Astrocyte (in vitro differentiated cells and primary cell): Measurements from ENCODE around the gene GPATCH8. TPM values are rescaled to one million over a fixed set of nuclear protein-coding genes. Genes with fewer than 3 reads are reported as not detected.

Experiments
- DNase-seq: peaks from one replicate; pipeline ENCODE4 v3.0.0-alpha.2; 2010; ENCODE audit warnings: low read depth
- FAIRE-seq: peaks from 2 replicates; lab custom pipeline; 2011; peaks lifted over from hg19 to GRCh38; lab: Jason Lieb, UNC
- H2AFZ ChIP-seq: 2 replicates; pipeline ENCODE4 v1.6.0; 2012; ENCODE audit warnings: low read depth, low read length, inconsistent platforms
- H3K27ac ChIP-seq: 2 replicates; pipeline ENCODE4 v1.5.1; 2011; ENCODE audit warnings: low read depth, low read length, inconsistent platforms
- H3K27me3 ChIP-seq: 2 replicates; pipeline ENCODE4 v1.6.0; 2011; ENCODE audit warnings: low read length, inconsistent platforms; ENCODE audit not compliant: insufficient read depth
- H3K36me3 ChIP-seq: 2 replicates; pipeline ENCODE4 v1.5.1; 2011; ENCODE audit warnings: low read length, inconsistent platforms; ENCODE audit not compliant: insufficient read depth
- H3K4me1 ChIP-seq: 2 replicates; pipeline ENCODE4 v1.5.1; 2011; ENCODE audit warnings: low read length, inconsistent platforms; ENCODE audit not compliant: insufficient read depth
- H3K4me2 ChIP-seq: 2 replicates; pipeline ENCODE4 v1.6.0; 2012; ENCODE audit warnings: low read length, inconsistent platforms
- H3K4me3 ChIP-seq: 2 replicates; pipeline ENCODE4 v1.5.1; 2011; ENCODE audit warnings: low read depth, mild to moderate bottlenecking, low read length, inconsistent platforms; ENCODE audit not compliant: insufficient read depth
- H3K79me2 ChIP-seq: 2 replicates; pipeline ENCODE4 v1.6.0; 2012; ENCODE audit warnings: mild to moderate bottlenecking, low read length, inconsistent platforms; ENCODE audit not compliant: insufficient read depth
- H3K9ac ChIP-seq: 2 replicates; pipeline ENCODE4 v1.6.0; 2012; ENCODE audit warnings: mild to moderate bottlenecking, low read length, inconsistent platforms
- H3K9me3 ChIP-seq: 2 replicates; pipeline ENCODE4 v1.5.1; 2012; ENCODE audit warnings: low read depth, mild to moderate bottlenecking, low read length, inconsistent platforms; ENCODE audit not compliant: insufficient read depth
- H4K20me1 ChIP-seq: 2 replicates; pipeline ENCODE4 v1.6.0; 2012; ENCODE audit warnings: low read length, inconsistent platforms; ENCODE audit not compliant: insufficient read depth
- H3K27ac Mint-ChIP-seq: one replicate; pipeline ENCODE4 v1.8.0; 2021; ENCODE audit warnings: mild to moderate bottlenecking, mixed read lengths; ENCODE audit not compliant: unreplicated experiment
- H3K27me3 Mint-ChIP-seq: one replicate; pipeline ENCODE4 v1.8.0; 2021; ENCODE audit warnings: low read depth, mixed read lengths; ENCODE audit not compliant: unreplicated experiment
- H3K36me3 Mint-ChIP-seq: one replicate; pipeline ENCODE4 v1.8.0; 2021; ENCODE audit warnings: low read depth, mixed read lengths; ENCODE audit not compliant: unreplicated experiment
- H3K4me1 Mint-ChIP-seq: one replicate; pipeline ENCODE4 v1.8.0; 2021; ENCODE audit warnings: low read depth, mixed read lengths; ENCODE audit not compliant: unreplicated experiment
- H3K4me3 Mint-ChIP-seq: one replicate; pipeline ENCODE4 v1.8.0; 2021; ENCODE audit warnings: mild to moderate bottlenecking, moderate library complexity, mixed read lengths; ENCODE audit not compliant: unreplicated experiment
- H3K9me3 Mint-ChIP-seq: one replicate; pipeline ENCODE4 v1.8.0; 2021; ENCODE audit warnings: mild to moderate bottlenecking, mixed read lengths; ENCODE audit not compliant: unreplicated experiment
- EZH2 ChIP-seq: IDR thresholded peaks from 2 replicates; pipeline ENCODE4 v1.6.1; 2012; ENCODE audit warnings: mild to moderate bottlenecking, low read length, inconsistent platforms; ENCODE audit not compliant: insufficient read depth
- total RNA-seq: library from RNA; stranded (reverse); gene quantifications from 2 replicates; pipeline ENCODE4 v1.2.1, GENCODE V29; 2021
- TF ChIP-seq, protein P1 (sequence below): IDR thresholded peaks from 2 replicates; pipeline ENCODE4 v1.5.1; 2011; ENCODE audit warnings: low read depth, mild to moderate bottlenecking, inconsistent platforms, low read length, moderate library complexity; ENCODE audit not compliant: insufficient read depth

GPATCH8 gene
- total RNA-seq, 1 donor from 2014 or later: 43.3 TPM

DNA sequence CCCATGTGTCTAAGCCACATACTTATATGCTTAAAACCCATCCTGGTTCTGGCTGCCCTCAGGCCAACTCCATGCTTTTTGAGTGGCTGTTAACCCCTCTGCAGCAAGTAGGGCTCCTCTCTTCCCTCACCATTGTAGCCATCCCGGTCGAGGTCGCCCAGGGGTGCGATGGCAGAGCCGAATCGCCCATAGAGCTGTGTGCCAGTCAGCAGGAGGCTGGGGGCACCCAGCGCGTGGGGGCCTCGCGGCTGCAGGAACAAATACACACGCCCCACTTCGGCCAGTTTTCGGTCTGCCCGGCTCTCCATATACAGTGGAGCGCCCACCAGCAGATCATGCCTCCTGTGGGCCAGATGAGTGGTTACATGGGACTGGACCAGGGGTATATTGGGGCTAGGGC lies 119.8 kb downstream of the GPATCH8 start:
- H3K36me3 ChIP-seq: no peaks in the 10 kb centered on the region
- TF ChIP-seq, protein P1, sequence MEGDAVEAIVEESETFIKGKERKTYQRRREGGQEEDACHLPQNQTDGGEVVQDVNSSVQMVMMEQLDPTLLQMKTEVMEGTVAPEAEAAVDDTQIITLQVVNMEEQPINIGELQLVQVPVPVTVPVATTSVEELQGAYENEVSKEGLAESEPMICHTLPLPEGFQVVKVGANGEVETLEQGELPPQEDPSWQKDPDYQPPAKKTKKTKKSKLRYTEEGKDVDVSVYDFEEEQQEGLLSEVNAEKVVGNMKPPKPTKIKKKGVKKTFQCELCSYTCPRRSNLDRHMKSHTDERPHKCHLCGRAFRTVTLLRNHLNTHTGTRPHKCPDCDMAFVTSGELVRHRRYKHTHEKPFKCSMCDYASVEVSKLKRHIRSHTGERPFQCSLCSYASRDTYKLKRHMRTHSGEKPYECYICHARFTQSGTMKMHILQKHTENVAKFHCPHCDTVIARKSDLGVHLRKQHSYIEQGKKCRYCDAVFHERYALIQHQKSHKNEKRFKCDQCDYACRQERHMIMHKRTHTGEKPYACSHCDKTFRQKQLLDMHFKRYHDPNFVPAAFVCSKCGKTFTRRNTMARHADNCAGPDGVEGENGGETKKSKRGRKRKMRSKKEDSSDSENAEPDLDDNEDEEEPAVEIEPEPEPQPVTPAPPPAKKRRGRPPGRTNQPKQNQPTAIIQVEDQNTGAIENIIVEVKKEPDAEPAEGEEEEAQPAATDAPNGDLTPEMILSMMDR: no peak
- H2AFZ ChIP-seq: no peak overlapping the region
- H3K4me1 ChIP-seq: peaks cover 3% of the 10 kb centered on the region
- no peak for DNase-seq
- no peaks in the 10 kb centered on the region for H3K9me3 ChIP-seq
- Mint-ChIP-seq H3K9me3 (no peaks in the 10 kb centered on the region), H3K36me3 (no peaks in the 10 kb centered on the region), H3K27ac (no peak overlapping the region), H3K4me3 (no peak overlapping the region), H3K4me1 (no peaks in the 10 kb centered on the region), H3K27me3 (peaks cover 36% of the 10 kb centered on the region)
- H3K4me3 ChIP-seq: no peak overlapping the region
- H3K79me2 ChIP-seq: no peaks in the 10 kb centered on the region
- no peak for FAIRE-seq
- no peak overlapping the region for H3K27ac ChIP-seq
- peaks cover 36% of the 10 kb centered on the region for H3K27me3 ChIP-seq
- H3K4me2 ChIP-seq: no peak overlapping the region
- no peaks in the 10 kb centered on the region for H4K20me1 ChIP-seq
- no peak overlapping the region for H3K9ac ChIP-seq

DNA sequence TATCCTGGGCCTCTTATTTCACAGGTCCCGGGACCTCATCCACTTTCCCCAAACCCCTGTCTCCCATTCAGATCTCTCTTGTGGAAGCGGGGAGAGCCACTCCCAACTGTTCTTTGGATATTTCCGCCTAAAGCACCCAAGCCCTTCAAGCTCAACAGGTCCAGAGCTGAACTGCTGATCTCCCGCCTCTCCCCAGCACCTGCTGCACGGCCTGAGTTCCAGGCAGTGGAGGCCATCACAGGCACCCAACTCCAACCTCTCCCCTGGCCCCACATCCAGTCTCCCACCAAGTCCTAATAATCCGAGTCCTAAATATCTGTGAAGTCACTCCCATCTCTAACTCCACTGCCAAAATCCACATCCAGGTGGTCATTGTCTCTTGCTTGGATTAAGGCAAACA lies 120.3 kb downstream of the GPATCH8 start:
- H3K27ac Mint-ChIP-seq: no peak overlapping the region
- no peak overlapping the region for H3K4me3 ChIP-seq
- H3K79me2 ChIP-seq: no peaks in the 10 kb centered on the region
- H3K9me3 Mint-ChIP-seq: no peaks in the 10 kb centered on the region
- DNase-seq: no peak
- no peak overlapping the region for H3K4me3 Mint-ChIP-seq
- peaks cover 3% of the 10 kb centered on the region for H3K4me1 ChIP-seq
- H3K27me3 ChIP-seq: peaks cover 36% of the 10 kb centered on the region
- H3K36me3 ChIP-seq: no peaks in the 10 kb centered on the region
- TF ChIP-seq EZH2: no peak
- TF ChIP-seq, protein P1: no peak
- H3K27ac ChIP-seq: no peak overlapping the region
- H3K27me3 Mint-ChIP-seq: peaks cover 36% of the 10 kb centered on the region
- H3K9ac ChIP-seq: no peak overlapping the region
- H3K9me3 ChIP-seq: no peaks in the 10 kb centered on the region
- FAIRE-seq: no peak
- H3K36me3 Mint-ChIP-seq: no peaks in the 10 kb centered on the region
- H3K4me1 Mint-ChIP-seq: no peaks in the 10 kb centered on the region
- H3K4me2 ChIP-seq: no peak overlapping the region
- H2AFZ ChIP-seq: no peak overlapping the region
- no peaks in the 10 kb centered on the region for H4K20me1 ChIP-seq

DNA sequence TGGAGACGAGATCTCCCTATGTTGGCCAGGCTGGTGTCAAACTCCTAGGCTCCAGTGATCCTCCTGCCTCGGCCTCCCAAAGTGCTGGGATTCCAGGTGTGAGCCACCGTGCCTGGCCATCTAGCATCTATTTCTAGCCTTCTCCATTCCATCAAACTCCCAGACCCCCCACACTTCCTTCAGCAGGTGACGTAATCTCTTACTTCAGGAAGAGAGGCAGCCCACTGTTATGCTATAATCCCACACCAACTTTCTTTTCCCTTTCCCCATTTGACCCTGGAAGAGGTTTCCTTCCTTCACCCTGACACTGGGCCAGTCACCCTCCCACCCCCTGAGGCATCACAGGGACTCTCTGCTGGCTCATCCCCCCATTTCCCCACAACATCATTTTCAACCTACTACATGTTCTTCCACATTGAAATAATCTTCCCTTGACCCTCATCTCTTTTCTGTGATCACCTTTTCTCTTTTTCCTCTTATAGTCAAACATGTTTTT lies 121.3 kb downstream of the GPATCH8 start:
- no peak overlapping the region for H3K4me3 ChIP-seq
- Mint-ChIP-seq H3K4me3 (peak overlapping the region; percentile 24), H3K9me3 (no peaks in the 10 kb centered on the region), H3K27me3 (peaks cover 36% of the 10 kb centered on the region), H3K36me3 (no peaks in the 10 kb centered on the region), H3K27ac (no peak overlapping the region), H3K4me1 (no peaks in the 10 kb centered on the region)
- H4K20me1 ChIP-seq: no peaks in the 10 kb centered on the region
- H3K27me3 ChIP-seq: peaks cover 36% of the 10 kb centered on the region
- H3K4me1 ChIP-seq: peaks cover 3% of the 10 kb centered on the region
- H3K9me3 ChIP-seq: no peaks in the 10 kb centered on the region
- no peaks in the 10 kb centered on the region for H3K79me2 ChIP-seq
- TF ChIP-seq EZH2: no peak
- TF ChIP-seq, protein P1: no peak
- H3K27ac ChIP-seq: no peak overlapping the region
- no peak overlapping the region for H2AFZ ChIP-seq
- DNase-seq (no peak), FAIRE-seq (no peak)
- H3K4me2 ChIP-seq: no peak overlapping the region
- no peak overlapping the region for H3K9ac ChIP-seq
- H3K36me3 ChIP-seq: no peaks in the 10 kb centered on the region
